OCI-LY3 (cell line): ENCODE data around the gene CD9.

Experiments used
- EZH2phosphoT487 ChIP-seq: fragments of 200-600 bp; shearing (Covaris generic); IDR thresholded peaks from 2 replicates; pipeline ENCODE4 v1.6.1; 2018; ENCODE audit warnings: antibody characterized with exemption, mixed run types, low read depth
- TF ChIP-seq, protein P1 (sequence below): fragments of 200-600, 300-600 bp; sonication (generic); IDR thresholded peaks from 2 replicates; pipeline ENCODE4 v1.5.1; 2014; ENCODE audit warnings: antibody characterized with exemption, low read length, low read depth

DNA sequence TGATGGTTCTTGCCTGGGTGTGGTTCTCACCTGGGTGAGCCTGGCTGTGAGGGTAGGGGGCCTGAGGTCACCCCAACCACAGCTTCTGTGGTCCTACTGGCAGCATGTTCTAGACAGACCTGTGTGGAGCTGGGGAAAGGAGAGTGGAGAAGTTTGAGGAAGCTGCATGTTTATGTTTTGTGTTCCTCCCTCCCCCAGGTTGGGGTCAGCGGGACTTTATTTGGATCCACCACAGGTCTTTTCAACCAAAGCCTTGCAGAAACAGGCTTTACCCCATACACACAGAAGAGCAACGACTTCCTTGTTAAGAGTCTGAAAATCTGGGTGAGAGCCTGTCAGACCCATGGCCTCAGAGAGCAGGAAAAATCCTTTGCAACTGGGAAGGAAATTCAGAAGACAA is 5.6 kb downstream of the CD9 start:
- TF ChIP-seq EZH2phosphoT487, result no peak
- TF ChIP-seq, protein P1, sequence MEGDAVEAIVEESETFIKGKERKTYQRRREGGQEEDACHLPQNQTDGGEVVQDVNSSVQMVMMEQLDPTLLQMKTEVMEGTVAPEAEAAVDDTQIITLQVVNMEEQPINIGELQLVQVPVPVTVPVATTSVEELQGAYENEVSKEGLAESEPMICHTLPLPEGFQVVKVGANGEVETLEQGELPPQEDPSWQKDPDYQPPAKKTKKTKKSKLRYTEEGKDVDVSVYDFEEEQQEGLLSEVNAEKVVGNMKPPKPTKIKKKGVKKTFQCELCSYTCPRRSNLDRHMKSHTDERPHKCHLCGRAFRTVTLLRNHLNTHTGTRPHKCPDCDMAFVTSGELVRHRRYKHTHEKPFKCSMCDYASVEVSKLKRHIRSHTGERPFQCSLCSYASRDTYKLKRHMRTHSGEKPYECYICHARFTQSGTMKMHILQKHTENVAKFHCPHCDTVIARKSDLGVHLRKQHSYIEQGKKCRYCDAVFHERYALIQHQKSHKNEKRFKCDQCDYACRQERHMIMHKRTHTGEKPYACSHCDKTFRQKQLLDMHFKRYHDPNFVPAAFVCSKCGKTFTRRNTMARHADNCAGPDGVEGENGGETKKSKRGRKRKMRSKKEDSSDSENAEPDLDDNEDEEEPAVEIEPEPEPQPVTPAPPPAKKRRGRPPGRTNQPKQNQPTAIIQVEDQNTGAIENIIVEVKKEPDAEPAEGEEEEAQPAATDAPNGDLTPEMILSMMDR, result no peak
